NOMO-1 (cell line): ENCODE measurements around the gene RPL41.
A peak's percentile ranks its signal among the peaks of the same experiment; 100 is the strongest.
"Not testable (repeated sequence)": the region's sequence is repeated elsewhere in the genome, so short reads cannot be mapped to it uniquely, and the experiment has no call there.

Experiments used
- DNase-seq, 2 experiments: peaks; one replicate each; lab custom pipeline; 2025; ENCODE audit not compliant: unreplicated experiment in 2 of 2; lab: John Stamatoyannopoulos, UW

The RPL41 gene

DNA sequence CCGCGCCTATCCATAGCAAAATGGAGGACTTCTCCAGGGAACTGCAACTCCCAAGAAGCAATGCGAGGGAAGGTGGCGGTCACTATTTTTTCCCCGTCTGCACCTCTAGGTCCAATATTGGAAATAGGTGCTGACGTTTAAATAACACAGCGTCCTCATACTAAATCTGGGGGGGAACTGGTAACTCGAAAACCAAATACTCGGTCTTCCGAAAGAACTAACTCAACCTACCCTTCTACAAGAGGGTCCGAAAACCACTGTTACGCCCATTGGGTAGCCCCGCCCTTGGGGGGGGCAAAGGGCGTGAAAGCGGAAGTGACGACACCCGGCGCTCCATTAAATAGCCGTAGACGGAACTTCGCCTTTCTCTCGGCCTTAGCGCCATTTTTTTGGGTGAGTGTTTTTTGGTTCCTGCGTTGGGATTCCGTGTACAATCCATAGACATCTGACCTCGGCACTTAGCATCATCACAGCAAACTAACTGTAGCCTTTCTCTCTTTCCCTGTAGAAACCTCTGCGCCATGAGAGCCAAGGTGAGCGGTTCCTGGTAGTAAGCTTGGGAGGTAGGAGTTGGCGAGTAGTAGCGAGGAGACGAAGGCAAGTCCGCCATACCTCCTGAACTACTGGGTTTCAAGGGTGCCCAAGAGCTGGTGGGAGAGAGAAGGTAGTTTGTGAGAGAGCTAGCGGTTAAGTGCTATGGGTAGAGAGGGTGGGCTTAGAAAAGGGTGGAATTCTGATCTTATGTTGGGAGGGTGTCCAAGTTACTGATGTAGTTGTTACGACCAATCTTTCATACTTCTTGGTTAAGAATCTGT lies at the start of gene RPL41:
RPL41 (plus strand) TSS at position 367 of the 815 bp plus-strand sequence.
- peak; percentile 92 to 93 for DNase-seq

DNA sequence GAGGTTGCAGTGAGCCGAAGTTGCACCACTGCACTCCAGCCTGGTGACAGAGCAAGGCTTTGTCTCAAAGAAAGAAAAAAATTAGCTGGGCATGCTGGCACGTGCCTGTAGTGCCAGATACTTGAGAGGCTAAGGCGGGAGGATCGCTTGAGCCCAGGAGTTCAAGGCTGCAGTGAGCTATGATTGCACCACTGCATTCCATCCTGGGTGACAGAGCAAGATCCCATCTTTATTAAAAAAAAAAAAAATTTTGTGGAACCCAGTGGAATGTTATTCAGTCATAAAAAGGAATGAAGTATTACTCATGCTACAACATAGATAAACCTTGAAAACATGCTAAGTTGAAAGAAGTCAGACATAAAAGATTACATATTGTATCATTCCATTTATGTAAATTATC lies 44.8 kb upstream of the RPL41 start:
- DNase-seq: no peak

DNA sequence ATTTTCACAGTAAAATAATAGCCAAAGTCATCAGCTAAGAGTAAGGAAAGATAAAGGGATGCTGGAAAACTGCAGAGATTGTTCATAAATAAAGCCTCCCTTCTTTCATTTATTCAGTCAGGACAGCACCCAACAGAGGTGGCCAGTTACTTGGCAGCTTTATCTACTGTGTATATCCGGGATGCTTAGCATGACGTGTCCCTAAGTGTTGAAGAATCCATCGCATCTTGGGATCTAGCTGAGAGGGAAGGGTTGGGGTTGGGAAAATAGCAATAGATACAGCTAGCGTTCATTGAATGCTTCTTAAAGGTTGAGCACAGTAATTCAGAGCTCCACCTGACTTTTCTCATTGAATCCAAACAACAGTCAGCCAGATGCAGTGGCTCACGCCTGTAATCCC lies 42.0 kb upstream of the RPL41 start:
- no peak for DNase-seq

DNA sequence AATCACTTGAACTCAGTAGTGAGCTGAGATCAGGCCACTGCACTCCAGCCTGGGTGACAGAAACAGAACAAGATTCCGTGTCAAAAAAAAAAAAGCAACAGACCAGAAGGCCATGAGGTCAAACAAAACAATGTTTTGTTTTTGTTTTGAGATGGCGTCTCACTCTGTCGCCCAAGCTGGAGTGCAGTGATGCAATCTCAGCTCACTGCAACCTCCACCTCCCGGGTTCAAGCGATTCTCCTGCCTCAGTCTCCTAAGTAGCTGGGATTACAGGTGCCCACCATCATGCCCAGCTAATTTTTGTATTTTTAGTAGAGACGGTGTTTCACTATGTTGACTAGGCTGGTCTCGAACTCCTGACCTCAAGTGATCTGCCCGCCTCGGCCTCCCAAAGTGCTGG lies 38.5 kb upstream of the RPL41 start:
- not testable (repeated sequence) for DNase-seq

DNA sequence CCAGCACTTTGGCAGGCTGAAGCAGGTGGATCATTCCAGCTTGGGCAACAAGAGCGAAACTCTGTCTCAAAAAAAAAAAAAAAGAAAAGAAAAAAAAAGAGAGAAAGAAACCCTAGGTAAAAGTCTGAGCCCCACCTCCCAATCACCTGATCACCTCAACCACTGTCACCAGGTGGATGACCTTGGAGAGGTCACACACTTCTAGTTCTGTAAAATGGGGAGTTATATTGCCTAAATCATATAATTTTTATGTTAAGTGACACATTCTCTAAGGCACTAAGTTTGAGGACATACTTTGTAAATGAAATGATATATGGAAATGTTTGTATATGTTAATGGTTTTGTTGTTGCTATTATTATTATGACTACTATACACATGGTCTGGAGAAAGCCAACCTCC lies 38.0 kb upstream of the RPL41 start:
- no peak for DNase-seq

DNA sequence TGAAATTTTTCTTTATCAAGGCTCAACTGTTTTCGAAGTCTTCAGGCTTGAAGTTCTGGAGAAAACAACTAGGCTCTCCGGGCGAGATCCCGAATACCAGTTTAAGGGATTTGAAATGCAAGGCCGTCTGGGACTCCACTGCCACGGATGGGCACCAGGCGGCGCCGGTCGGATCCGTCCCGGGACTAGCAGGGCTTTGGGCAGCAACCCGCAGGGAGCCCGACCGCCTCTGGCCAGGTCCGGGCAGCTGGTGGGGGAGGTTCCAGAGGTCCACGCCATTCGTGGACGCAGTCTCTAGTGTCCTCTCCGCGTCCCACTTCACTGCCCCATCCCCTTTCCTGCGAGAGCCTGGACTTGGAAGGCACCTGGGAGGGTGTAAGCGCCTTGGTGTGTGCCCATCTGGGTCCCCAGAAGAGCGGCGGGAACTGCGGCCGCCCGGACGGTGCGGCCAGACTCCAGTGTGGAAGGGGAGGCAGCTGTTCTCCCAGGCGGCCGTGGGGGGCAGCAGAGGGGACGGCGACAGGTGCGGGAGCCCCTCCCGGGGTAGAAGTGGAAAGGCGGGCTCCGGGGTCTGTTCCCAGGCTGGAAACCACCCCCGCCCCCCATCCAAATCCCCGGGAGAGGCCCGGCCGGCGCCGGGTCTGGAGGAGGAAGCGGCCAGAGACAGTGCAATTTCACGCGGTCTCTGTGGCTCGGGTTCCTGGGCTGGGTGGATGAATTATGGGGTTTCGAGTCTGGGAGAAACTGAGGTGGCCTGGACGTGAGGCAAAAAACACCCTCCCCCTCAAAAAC lies 37.3 kb upstream of the RPL41 start:
- peak; percentile 54 to 61 for DNase-seq

DNA sequence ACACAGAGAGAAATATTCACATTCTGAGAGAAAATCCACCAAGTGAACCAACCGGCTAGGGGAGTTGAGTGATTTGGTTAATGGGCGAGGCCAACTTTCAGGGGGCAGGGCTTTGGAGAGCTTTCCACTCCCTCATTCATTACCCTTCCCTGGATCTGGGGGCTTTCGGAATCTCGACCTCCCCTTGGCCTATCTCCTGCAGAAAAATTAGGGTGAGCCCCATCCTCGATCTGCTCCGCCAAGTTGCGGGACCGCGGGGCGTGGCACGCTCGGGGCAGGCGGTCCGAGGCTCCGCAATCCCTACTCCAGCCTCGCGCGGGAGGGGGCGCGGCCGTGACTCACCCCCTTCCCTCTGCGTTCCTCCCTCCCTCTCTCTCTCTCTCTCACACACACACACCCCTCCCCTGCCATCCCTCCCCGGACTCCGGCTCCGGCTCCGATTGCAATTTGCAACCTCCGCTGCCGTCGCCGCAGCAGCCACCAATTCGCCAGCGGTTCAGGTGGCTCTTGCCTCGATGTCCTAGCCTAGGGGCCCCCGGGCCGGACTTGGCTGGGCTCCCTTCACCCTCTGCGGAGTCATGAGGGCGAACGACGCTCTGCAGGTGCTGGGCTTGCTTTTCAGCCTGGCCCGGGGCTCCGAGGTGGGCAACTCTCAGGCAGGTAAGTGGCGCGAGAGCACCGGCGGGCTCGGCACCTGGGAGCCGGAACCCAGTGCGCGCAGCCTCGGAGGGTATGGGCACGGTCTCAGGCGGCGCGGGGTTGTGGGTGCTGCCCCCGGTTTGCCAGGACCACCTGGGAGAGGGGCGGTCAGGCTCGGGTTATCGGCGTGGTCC lies 36.5 kb upstream of the RPL41 start, which contains the start of gene ERBB3:
ERBB3 (plus strand) TSS at position 443 of the 833 bp plus-strand sequence; CDS start at position 579, 136 bp downstream.
- DNase-seq: peak; percentile 67 to 79

DNA sequence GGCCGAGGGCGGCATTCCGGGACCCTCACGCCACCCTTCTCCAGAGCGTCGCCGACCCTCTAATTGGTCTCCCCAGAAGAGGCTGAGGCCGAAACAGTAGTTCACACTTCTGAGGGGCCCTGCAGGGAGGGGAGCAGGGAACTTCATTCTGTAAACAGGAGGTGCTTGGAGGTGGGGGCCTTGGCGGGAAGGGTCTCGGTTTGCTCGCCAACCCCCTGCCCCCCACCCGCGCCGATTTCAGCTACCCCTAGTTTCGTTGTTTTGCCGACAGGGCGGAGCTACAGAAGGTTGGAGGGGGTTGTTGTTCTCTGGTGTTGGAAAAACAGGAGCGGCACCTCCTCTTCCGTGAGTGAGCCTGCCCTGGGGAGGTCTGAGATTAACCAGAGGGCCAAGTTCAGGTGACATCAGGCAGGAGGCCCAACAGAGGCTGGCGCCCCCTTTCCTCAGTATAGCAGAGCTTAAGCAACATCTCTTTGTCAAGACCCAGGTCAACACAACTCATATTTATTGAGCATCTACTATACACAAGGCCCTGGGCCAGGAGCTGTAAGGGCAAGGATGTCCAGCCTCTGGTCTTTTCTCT lies 35.8 kb upstream of the RPL41 start:
- no peak for DNase-seq

DNA sequence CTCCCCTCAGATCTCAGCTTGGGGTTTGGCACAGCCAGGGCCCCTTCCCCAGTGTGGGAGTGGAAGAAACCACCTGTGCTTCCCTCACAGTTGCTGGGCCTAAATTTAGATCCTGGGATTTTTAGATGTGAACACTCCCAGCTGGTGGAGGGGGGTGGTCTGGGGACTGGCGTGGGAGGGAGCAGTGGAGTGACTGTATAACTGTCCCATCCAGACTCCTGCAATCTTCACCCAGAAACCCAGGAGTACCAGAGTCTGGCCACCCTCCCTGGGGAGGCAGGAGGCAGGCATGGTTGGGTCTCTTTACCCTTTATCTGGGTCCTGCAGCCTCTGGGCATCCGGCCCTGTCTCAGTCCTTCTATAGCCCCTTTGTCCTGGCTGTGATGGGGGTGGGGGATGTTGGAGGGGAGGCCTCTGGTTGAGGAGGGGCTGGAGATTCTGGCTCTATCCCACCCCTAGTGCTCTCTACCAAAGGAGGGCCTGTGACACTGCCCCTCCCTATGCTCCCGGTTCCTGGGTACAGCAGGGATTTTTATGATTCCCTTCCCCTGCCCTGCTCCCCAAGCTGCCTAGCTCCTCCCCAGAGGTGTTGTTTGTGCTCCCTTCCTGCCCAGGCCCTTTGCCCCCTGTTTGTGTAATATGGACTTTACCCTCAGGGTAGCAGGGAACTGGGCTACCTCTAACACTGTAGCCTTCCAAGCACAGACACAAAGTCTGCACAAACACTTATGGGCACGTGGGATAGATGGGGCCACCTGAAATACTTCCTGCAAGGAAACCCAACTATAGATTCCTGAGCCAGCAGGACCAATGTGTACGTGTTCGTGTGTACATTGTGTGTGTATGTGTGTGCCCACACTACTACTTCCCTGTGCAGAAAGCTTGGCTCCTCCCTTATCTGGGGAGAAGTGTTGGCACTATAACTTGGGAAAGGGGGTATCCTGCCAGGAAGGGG lies 34.8 kb upstream of the RPL41 start:
- DNase-seq: no peak

DNA sequence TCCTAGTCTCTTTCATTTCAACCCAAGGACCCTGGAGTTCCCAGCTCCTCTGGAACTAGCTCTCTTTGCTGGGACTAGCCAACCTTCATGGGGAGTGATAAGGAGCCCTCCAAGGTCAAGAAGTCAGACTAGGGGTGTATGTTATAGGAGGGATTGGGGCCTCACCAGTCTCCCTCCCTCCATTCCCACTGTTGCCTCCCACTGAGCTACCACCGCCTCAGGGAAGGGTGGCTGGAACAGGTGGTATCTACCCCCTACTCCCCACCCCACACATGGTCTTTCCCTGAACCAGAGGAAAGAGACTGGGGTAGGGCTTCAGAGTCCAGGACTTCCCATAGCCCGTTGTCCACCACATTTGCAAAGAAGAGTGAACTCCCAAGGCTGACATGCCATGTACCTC lies 34.1 kb upstream of the RPL41 start:
- no peak for DNase-seq

DNA sequence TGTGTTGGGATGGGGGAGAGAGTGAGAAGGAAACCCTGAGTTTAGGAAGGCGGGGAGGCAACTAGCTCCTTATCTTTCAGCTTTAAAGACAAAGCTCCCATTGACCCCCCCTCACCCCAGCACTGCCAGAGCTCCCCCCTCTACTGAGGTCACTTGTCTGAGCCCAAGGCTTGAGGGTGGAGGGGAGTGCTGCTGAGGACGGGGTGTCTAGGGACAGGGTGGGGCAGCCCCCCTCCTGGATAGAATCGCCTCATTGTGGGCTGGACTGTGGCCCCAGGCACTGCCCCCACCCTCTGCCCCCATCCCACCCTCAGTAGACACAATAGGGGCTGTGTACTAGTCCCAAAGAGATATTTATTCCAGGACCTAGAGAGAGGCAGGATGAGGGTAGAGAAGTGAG lies 33.5 kb upstream of the RPL41 start:
- no peak for DNase-seq

DNA sequence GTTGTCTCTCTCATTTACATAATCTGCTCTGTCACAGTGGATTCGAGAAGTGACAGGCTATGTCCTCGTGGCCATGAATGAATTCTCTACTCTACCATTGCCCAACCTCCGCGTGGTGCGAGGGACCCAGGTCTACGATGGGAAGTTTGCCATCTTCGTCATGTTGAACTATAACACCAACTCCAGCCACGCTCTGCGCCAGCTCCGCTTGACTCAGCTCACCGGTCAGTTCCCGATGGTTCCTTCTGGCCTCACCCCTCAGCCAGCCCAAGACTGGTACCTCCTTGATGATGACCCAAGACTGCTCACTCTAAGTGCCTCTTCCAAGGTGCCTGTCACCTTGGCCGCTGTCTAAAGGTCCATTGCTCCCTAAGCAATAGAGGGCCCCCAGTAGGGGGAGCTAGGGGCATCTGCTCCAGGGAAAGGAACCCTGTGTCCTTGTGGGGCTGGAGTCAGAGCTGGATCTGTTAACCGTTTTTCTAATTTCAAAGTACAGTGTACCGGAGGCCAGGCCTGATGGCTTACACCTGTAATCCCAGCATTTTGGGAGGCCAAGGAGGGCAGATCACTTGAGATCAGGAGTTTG lies 31.4 kb upstream of the RPL41 start:
- DNase-seq: no peak

DNA sequence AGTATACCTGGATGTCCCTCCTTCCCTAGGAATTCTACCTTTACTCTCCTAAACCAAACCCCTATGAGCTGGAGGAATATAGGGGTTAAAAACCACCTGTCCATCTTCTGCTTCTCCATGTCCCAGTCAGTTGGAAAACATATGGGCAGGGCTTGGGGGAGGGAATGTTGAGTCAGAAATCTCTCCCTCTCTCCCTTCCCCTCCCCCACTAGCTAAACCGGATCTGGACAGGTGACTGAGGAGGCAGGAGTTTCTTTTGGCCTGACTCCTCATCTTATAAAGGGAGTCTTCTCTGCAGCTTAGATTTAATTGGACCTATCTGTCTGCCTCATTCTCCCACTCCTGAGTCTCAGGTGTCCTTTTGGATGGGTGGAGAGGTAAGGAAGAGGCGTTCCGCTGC lies 30.3 kb upstream of the RPL41 start:
- no peak for DNase-seq

DNA sequence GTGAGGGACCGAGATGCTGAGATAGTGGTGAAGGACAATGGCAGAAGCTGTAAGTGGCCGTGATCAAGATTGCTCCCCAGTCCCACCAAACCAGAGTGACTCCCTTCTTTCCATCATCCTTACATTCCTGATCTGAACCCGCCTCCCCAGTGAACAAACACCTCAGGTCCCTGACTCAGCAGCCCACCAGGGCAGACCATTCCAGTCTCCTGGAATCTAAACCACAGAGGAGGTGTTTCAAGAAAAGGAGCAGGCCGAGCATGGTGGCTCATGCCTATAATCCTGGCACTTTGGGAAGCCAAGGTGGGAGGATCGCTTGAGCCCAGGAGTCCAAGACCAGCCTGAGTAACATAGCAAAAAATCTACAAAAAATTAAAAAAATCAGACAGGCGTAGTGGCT lies 29.8 kb upstream of the RPL41 start:
- DNase-seq: no peak

DNA sequence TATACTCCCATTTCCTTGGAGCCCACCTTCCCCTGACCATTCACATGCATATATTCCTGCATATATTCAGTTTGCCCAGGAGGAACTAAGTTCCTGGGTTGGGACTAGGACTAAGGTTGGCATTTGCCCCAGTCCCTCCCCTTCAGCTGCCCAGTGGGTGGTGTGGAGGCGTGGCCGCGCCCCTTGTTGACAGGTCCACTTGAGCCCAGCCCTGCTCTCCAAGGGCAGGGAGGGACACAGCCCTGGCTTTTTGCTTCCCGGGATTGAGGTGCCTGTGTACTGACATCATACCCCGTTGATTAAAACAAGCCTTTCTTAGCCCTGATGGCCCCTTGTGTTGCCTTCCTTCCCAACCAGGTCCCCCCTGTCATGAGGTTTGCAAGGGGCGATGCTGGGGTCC lies 29.2 kb upstream of the RPL41 start:
- no peak for DNase-seq

DNA sequence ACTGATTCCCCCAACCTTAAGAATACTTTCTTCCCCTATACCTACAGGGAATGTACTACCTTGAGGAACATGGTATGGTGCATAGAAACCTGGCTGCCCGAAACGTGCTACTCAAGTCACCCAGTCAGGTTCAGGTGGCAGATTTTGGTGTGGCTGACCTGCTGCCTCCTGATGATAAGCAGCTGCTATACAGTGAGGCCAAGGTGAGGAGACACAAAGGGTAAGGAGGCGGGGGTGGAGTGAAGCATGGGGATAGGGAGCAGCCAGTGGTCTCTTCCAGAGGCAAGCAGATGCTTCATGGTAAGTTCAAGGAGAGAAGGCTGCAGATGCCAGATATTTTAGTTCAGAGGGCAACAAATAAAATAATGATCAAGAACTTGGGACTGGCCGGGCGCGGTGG lies 18.7 kb upstream of the RPL41 start:
- no peak for DNase-seq

DNA sequence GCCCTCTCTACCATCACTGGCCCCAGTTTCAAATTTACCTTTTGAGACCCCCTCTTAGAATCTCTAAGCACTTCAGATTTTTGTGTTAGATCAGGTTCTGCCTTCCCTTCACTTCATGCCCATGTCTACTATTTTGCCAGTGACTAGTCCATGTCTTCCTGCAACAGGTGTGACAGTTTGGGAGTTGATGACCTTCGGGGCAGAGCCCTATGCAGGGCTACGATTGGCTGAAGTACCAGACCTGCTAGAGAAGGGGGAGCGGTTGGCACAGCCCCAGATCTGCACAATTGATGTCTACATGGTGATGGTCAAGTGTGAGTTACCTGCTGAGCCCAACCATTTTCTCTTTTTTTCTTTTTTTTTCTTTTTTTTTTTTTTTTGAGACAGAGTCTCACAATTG lies 17.8 kb upstream of the RPL41 start:
- DNase-seq: no peak

DNA sequence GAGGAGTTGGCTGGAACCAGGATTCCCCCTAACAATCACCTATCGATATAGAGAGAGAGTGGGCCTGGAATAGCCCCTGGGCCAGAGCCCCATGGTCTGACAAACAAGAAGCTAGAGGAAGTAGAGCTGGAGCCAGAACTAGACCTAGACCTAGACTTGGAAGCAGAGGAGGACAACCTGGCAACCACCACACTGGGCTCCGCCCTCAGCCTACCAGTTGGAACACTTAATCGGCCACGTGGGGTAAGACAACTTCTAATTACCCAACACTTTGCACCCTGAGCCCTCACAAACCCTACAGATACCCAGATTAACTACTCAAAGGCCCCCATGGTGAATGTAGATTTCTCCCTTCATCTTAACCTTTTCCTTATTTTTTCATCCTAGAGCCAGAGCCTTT lies 16.6 kb upstream of the RPL41 start:
- DNase-seq: no peak

DNA sequence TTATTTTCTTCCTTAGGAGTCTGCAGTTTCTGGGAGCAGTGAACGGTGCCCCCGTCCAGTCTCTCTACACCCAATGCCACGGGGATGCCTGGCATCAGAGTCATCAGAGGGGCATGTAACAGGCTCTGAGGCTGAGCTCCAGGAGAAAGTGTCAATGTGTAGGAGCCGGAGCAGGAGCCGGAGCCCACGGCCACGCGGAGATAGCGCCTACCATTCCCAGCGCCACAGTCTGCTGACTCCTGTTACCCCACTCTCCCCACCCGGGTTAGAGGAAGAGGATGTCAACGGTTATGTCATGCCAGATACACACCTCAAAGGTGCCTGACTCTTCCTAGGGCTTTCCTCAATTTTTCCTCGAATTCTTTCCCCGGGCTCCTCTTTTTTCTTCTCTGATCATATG lies 15.4 kb upstream of the RPL41 start:
- no peak for DNase-seq
